ENCODE data around the gene NIFK. TPM values are rescaled to one million over a fixed set of nuclear protein-coding genes. Genes with fewer than 3 reads are reported as not detected.

The NIFK gene
- total and polyA plus RNA-seq, 2 donors (not counting 3 experiments of a cell fraction or from before 2014, with no cell fraction given) = 10.7 to 59.7 TPM

DNA sequence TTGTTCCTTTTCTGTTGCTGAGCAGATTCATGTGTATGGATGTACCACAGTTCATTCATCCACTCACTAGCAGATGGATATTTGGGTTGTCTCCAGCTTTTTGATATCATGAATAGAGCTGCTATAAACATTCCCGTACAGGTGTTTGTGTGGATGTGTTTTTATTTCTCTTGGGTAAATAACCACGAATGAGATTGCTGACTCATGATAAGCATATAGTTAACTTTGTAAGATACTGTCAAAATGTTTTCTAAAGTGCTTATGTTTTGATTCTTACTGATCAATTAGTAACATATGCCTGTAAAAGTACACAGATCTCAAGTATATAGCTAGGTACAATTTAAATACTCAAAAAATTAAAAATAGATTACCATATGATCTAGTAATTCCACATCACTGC is 46.5 kb upstream of the NIFK start:
- Histone ChIP-seq H2AFZ (ENCODE audit: low read depth, low read length) (no peak overlapping the region), H3K4me3 (replicated peaks in 1 of 3; ENCODE audit: insufficient read depth in 1 of 3, low read depth in 1 of 3, low read length in 3 of 3) (no peak overlapping the region), H3K27me3 (ENCODE audit: control insufficient read depth in 2 of 2, insufficient read depth in 2 of 2, low read length in 2 of 2) (peaks cover 3 to 5% of the 10 kb centered on the region in 2 experiments), H3K9me1 (replicated peaks; ENCODE audit: control insufficient read depth, extremely low read depth, insufficient read depth, low read length) (no peaks in the 10 kb centered on the region), H3K9me3 (replicated peaks; ENCODE audit: control insufficient read depth, insufficient read depth, low read length) (no peaks in the 10 kb centered on the region), H3K27ac (ENCODE audit: insufficient read depth, low read depth, low read length) (no peak overlapping the region), H3K4me2 (ENCODE audit: insufficient read depth, low read length) (no peak overlapping the region), H3K79me2 (ENCODE audit: control insufficient read depth, insufficient read depth, low read length) (no peaks in the 10 kb centered on the region), H4K20me1 (replicated peaks; ENCODE audit: control insufficient read depth, extremely low read depth, insufficient read depth, low read length) (no peaks in the 10 kb centered on the region), H3K36me3 (ENCODE audit: control insufficient read depth in 2 of 2, extremely low read depth in 1 of 2, insufficient read depth in 2 of 2, low read length in 2 of 2) (no peaks in the 10 kb centered on the region), H3K9ac (replicated peaks; ENCODE audit: extremely low read depth, insufficient read depth, low read length) (no peak overlapping the region), H3K4me1 (ENCODE audit: control insufficient read depth, extremely low read depth, insufficient read depth, low read length) (no peaks in the 10 kb centered on the region)
- BruUV-seq (replicated peaks) = no TSS peak
- DNase-seq (ENCODE audit: low read depth, low spot score) (no peak), FAIRE-seq (no peak)
- ChIA-PET CTCF (no interaction called here), POLR2A (no interaction called here)
- TF ChIP-seq, protein P1, sequence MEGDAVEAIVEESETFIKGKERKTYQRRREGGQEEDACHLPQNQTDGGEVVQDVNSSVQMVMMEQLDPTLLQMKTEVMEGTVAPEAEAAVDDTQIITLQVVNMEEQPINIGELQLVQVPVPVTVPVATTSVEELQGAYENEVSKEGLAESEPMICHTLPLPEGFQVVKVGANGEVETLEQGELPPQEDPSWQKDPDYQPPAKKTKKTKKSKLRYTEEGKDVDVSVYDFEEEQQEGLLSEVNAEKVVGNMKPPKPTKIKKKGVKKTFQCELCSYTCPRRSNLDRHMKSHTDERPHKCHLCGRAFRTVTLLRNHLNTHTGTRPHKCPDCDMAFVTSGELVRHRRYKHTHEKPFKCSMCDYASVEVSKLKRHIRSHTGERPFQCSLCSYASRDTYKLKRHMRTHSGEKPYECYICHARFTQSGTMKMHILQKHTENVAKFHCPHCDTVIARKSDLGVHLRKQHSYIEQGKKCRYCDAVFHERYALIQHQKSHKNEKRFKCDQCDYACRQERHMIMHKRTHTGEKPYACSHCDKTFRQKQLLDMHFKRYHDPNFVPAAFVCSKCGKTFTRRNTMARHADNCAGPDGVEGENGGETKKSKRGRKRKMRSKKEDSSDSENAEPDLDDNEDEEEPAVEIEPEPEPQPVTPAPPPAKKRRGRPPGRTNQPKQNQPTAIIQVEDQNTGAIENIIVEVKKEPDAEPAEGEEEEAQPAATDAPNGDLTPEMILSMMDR (IDR thresholded peaks at IDR 0.05; ENCODE audit: extremely low read depth in 1 of 2, insufficient read depth in 1 of 2, low read depth in 1 of 2, low read length in 2 of 2) = no peak
- no peak for TF ChIP-seq EZH2 (IDR thresholded peaks at IDR 0.05; ENCODE audit: borderline replicate concordance, low read depth, low read length, severe bottlenecking)
- TF ChIP-seq POLR2A (IDR thresholded peaks at IDR 0.05; ENCODE audit: low read depth, low read length) = no peak
- TF ChIP-seq JUN (IDR thresholded peaks at IDR 0.05; ENCODE audit: borderline replicate concordance, insufficient read depth, insufficient read length, low read depth) = no peak
- TF ChIP-seq, protein P2, sequence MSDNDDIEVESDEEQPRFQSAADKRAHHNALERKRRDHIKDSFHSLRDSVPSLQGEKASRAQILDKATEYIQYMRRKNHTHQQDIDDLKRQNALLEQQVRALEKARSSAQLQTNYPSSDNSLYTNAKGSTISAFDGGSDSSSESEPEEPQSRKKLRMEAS (IDR thresholded peaks at IDR 0.05; ENCODE audit: insufficient read depth, insufficient read length) = no peak
- no peak for TF ChIP-seq MYC (IDR thresholded peaks at IDR 0.05; ENCODE audit: low read depth, low read length)
- TF ChIP-seq GATA2 (IDR thresholded peaks at IDR 0.05; ENCODE audit: insufficient read depth, insufficient read length, low read depth, low read length) = no peak
- no peak for TF ChIP-seq POLR2AphosphoS5 (IDR thresholded peaks at IDR 0.05; ENCODE audit: insufficient read depth, low read depth, low read length)
- no peak for TF ChIP-seq FOS (IDR thresholded peaks at IDR 0.05; ENCODE audit: borderline replicate concordance, insufficient read depth, low read length)
- intact Hi-C loops (cut with micrococcal nuclease) (no loop called here), dilution Hi-C loops (cut with MboI; ENCODE audit: extremely low pct_ligation_motif_present, low sequenced_read_pairs) (no loop called here)

Data from endothelial cell of umbilical vein (primary cell).